Measurements from ENCODE around the gene PTCD1.
"Not testable (repeated sequence)": the region's sequence is repeated elsewhere in the genome, so short reads cannot be mapped to it uniquely, and the experiment has no call there.

PTCD1 gene

GRCh38 chr7:99392046-99392445, 46.6 kb downstream of the PTCD1 start:
- in situ Hi-C loops (cut with HindIII; ENCODE audit: low sequenced_read_pairs): no loop called here

- in situ Hi-C loops (cut with HindIII; ENCODE audit: low sequenced_read_pairs): no loop called here
Observed at GRCh38 chr7:99390941-99391602, 47.5 kb downstream of the PTCD1 start.

DNA sequence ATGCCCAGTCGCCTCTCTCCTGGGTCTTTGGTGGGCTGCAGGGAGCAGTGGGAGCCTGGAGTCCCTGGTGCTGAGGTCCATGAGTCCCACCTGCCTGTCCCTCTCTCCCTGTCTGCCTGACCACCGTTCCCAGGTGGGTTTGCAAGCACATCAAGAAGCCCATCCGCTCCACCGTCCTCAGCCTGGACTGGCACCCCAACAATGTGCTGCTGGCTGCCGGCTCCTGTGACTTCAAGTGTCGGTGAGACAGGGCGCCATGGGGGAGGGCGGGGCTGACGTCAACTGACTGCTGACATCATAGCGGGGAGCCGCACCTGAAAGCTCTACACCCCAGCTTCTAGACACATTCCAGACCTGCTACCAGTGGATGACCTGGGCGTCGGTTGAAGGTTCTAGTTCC, 48.8 kb downstream of the PTCD1 start:
- in situ Hi-C loops (cut with HindIII; ENCODE audit: low sequenced_read_pairs): no loop called here

- in situ Hi-C loops (cut with HindIII; ENCODE audit: low sequenced_read_pairs): no loop called here
Observed at GRCh38 chr7:99387912-99388311, 50.7 kb downstream of the PTCD1 start.

DNA sequence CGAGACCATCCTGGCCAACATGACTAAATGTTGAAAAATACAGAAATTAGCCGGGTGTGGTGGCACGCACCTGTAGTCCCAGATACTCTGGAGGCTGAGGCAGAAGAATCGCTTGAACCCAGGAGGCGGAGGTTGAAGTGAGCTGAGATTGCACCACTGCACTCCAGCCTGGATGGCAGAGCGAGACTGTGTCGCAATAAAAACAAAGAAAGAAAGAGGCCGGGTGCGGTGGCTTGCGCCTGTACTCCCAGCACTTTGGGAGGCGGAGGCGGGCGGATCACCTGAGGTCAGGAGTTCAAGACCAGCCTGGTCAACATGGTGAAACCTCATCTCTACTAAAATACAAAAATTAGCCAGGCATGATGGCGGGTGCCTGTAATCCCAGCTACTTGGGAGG, 51.4 kb downstream of the PTCD1 start:
- in situ Hi-C loops (cut with HindIII; ENCODE audit: low sequenced_read_pairs): not testable (repeated sequence)

DNA sequence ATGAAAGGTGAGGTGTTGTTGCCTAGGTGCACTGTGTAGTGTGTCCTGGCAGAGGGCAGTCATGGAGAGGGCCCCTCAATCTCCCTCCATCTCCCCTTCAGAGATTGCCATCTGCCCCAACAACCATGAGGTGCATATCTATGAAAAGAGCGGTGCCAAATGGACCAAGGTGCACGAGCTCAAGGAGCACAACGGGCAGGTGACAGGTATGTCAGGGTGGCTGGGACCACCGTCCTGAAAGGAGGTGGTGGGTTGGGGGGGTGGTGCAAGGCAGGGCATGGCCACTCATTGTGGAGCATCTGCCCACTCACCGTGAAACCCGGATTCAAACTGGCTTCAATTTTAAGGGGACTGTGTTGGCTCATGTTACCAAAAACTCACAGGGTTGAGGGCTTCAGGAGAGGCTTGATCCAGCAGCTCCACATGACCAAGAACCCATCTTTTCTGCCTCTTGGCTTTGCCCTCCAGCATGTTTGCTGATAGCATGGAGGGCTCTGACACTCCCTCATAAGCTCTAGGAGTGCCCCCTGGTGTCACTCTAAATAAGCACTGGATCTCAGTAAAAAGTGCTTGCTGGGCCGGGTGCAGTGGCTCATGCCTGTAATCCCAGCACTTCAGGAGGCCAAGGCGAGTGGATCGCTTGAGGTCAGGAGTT, 51.9 kb downstream of the PTCD1 start:
- in situ Hi-C loops (cut with HindIII; ENCODE audit: low sequenced_read_pairs): no loop called here

DNA sequence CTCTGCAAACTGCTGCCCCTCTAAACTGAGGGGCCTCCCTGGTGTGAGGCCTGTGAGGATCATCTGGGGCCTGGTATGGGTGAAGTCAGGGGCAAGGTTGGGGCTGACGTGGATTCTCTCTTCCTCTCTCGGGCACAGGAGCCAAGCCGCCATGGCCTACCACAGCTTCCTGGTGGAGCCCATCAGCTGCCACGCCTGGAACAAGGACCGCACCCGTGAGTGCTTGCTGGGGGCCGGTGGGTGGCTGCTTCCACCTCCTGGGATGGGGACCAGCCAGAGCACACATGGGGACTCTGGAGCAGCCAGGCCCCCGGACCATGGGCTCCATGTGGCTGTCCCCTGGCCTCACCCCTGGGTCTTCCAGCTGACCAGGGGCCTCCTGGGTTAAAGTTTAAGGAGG, 53.0 kb downstream of the PTCD1 start:
- in situ Hi-C loops (cut with HindIII; ENCODE audit: low sequenced_read_pairs): no loop called here

GRCh38 chr7:99384523-99384922, 54.1 kb downstream of the PTCD1 start:
- in situ Hi-C loops (cut with HindIII; ENCODE audit: low sequenced_read_pairs): no loop called here

- in situ Hi-C loops (cut with HindIII; ENCODE audit: low sequenced_read_pairs): no loop called here
Observed at GRCh38 chr7:99383791-99384370, 54.7 kb downstream of the PTCD1 start.

- in situ Hi-C loops (cut with HindIII; ENCODE audit: low sequenced_read_pairs): no loop called here
Observed at GRCh38 chr7:99383203-99383602, 55.4 kb downstream of the PTCD1 start.

DNA sequence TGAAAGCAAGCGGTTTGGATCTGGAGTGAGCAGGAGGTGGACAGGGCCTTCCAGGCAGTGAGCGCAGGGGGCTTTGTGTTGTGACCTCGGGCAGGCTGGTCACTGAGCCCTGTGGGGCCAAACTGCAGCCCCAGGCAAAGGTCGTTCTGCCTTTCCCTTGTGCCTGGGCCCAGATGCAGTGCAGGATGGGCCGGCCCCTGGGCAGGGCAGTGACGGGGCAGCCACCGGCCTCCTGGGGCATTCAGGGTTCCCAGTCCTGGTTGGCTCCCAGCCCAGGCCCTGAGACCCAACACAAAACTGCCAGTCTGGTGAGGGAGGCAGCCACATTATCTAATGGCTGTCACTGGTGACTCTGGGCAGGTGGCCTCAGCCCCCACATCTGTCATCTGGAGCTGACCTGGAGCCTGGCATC, 56.9 kb downstream of the PTCD1 start:
- in situ Hi-C loops (cut with HindIII; ENCODE audit: low sequenced_read_pairs): no loop called here

DNA sequence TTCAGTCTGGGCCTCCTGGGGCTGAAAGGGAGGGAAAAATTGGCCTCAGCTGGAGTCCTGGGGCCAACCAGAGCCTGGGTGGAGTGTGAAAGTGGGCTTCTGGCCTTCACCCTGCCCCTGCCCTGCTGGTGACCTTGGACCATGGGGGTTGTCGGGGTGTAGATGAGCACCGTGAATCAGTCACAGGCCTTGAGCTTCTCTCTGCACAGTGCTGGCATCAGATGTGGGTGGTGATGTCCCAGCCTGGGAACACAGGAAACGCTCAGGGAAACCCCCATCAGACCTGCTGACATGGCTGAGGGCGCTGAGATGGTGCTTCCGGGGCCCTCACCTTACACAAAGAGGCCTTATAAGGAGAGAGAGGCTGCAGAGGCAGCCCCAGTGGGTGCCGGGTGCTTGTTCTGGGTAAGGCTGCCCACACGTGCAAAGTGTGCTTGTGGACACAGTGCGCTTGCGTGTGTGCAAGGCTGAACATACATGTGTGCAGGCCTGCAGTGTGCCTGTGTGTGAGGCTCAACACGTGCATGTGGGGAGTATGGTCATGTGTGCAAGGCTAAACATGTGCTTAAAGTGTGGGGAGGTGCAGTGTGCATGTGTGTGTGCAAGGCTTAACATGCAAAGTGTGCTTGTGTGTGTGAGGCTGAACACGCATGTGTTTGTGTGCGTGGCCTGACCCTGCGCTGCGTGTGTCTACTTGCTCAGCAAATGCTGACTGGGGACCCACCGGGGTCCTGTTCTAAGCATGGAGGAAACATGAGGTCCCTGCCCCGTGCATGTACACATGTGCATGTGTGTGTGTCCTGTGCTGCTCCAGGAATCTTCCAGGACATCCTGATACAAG, 57.6 kb downstream of the PTCD1 start:
- in situ Hi-C loops (cut with HindIII; ENCODE audit: low sequenced_read_pairs): no loop called here

DNA sequence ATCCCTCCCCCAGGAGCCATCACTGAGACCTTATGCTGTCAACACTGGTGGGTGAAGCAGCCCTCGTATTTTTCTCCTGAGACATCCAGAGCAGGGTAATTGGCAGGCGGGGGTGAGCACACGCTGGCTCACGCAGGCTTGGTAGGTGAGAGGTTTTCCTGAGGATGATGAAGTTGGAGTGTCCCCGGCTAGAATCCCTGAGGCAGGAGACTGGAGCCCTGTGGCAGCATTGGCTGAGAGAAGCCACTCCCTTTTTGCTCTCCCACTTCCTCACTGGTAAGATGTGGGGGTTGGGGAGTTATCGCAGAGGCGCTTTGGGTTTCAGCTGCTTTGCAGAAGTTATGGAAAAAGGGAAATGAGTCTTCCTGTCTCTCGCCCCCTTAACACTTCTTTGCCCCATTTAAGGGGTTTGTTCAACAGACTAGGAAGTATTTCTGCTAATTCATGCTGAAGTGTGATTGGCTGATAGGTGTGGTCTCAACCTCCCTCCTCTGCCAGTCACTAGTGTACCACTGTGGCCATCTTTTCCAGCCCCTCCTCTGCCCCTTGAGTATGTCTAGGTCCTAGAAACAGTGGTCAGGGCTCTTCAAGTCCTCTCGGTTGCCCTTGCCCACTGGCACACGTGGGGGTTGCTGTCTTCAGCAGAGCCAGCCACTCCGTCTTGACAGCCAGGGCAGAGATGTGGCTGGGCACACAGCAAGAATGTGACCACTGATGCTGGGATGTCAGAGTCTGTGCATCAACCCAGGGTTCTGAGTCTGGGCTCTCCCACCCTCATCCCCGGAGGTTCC, 58.4 kb downstream of the PTCD1 start:
- in situ Hi-C loops (cut with HindIII; ENCODE audit: low sequenced_read_pairs): no loop called here

DNA sequence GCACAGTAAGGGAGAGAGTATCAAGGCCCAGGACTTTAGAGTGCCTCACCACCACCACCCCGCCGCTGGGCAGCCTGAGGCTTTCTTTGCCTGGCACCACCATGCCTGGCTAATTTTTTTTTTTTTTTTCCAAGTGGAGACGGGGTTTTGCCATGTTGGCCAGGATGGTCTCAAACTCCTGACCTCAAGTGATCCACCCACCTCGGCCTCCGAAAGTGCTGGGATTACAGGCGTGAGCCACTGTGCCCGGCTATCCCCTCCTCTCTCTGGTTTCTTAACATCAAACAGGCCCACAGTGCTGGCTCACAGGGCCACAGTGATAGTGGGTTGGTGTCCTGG, 58.9 kb downstream of the PTCD1 start:
- in situ Hi-C loops (cut with HindIII; ENCODE audit: low sequenced_read_pairs): not testable (repeated sequence)

DNA sequence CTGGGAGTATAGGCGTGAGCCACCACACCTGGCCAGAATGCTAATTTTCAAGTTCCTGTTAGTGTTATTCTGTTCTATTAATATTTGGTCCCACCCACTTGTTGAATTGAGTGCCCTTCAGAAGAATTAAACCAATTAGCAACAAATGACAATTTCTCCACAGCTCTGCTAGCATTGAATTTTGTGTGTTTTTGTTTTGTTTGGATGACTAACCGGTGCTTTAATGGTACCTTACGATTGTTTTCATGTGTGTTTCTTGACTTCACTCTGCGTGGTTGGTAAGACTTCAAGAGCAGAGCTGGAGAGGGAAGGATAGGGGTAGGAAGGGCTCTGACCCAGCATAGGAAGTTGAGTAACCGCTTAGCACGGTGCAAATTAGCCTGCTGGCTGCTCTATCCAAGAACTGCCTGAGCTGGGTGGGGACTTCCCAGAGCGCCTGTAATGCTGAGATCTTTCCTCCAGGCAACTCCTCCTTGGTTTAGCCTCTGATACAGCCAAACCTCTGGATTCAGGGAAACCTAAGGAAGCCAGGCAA, 59.5 kb downstream of the PTCD1 start:
- in situ Hi-C loops (cut with HindIII; ENCODE audit: low sequenced_read_pairs): no loop called here

DNA sequence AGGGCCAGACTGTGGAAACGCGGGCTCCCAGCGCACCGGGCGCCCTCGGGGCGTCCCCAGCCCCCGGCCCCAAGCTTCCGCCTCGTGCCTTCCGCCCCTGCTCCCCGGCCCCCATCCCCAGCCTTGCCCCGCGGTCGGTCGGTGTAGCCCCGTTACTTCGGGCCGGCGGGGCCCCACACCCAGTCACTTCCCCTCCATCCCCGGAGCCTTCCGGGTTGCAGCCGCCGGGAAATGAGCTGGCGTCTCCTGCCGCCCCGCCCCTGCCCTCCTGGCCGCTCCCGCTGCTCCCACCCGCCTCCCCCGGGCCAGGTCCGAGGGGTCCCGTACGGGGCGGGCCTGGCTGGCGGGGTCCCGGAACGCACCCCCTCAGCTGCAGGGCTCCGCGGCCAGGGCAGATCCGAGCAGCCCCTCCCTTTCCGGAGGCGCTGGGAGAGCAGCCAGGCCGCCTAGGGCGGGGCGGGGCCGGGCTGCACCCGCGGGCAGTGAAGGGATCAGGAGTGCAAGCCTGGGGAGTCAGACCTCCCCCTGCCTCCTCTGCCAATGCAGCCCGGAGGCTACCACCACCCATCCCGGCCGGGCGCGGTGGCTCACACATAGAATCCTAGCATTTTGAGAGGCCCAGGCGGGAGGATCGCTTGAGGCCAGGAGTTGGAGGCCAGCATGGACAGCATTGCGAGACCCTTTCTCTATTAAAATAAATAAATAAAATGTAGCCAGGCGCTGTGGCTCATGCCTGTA, 63.4 kb downstream of the PTCD1 start:
- in situ Hi-C loops (cut with HindIII; ENCODE audit: low sequenced_read_pairs): no loop called here

DNA sequence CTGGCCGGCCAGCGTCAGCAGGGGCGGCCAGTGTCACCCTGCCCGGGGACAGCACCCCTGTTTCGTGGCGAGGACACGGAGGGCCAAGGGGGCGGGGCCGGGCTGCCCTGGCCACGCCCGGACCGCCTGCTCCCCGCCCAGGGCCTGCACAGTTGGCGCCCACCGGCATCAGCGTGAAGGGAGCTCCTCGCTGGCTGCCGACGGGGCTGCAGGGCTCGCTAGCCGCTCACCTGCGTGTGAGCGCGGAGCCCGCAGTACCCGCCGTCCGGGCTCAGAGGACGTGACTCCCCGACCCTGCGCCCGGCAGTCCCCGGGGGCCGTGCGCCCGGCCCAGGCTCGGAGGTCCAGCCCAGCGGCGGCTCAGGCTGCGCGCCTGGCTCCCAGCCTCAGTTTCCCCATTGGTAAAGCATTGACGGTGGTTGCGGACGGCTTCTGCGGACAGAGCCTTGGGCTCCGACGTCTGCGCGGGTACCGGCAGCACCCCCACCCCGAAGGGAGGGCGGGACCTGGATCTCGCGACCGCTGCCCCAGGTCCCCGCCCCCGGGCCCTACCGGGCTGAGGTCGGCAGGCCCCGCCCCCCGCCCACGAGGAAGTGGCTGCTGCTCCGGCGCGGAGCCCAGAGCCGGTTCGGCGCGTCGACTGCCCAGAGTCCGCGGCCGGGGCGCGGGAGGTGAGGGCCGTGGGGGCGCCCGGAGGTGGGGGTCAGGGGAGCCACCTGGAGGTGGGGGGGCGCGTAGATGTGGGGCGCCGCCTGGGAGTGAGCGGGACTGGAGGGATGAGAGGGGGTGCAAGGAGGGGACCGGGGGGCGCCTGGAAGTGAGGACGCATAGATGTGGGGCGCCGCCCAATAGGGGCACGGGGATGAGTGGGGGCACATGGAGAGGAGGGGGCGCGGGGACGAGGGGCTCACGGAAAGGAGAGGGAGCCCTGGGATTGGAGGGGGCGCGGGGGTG, 64.2 kb downstream of the PTCD1 start, which contains the start of gene ARPC1B:
Gene ARPC1B, plus strand, starts transcription at position 620 of the 954 bp plus-strand sequence. CDS start 10,985 bp downstream, outside the sequence.
- in situ Hi-C loops (cut with HindIII; ENCODE audit: low sequenced_read_pairs): no loop called here

All from endothelial cell of hepatic sinusoid (primary cell).